ENCODE measurements around the gene SOX5.
"Not testable (repeated sequence)": the region's sequence is repeated elsewhere in the genome, so short reads cannot be mapped to it uniquely, and the experiment has no call there.

The SOX5 gene

GRCh38 chr12:23523339-23523738 is 426.1 kb downstream of the SOX5 start:
- H3K4me3 ChIP-seq (replicated peaks in 1 of 2; ENCODE audit: low read depth in 2 of 2, low read length in 2 of 2) = no peak overlapping the region
- DNase-seq (ENCODE audit: low read depth in 2 of 2) = no peak
- TF ChIP-seq CTCF (IDR thresholded peaks at IDR 0.05; ENCODE audit: low read depth, low read length) = no peak

GRCh38 chr12:23519444-23519843 is 430.0 kb downstream of the SOX5 start:
- H3K4me3 ChIP-seq (replicated peaks in 1 of 2; ENCODE audit: low read depth in 2 of 2, low read length in 2 of 2); DNase-seq (ENCODE audit: low read depth in 2 of 2): not testable (repeated sequence)

- DNase-seq (ENCODE audit: low read depth in 2 of 2); H3K4me3 ChIP-seq (replicated peaks in 1 of 2; ENCODE audit: low read depth in 2 of 2, low read length in 2 of 2): not testable (repeated sequence)
Measured at GRCh38 chr12:23515785-23516184, 433.7 kb downstream of the SOX5 start.

- no peak for DNase-seq (ENCODE audit: low read depth in 2 of 2)
- no peak for TF ChIP-seq CTCF (IDR thresholded peaks at IDR 0.05; ENCODE audit: low read depth, low read length)
- H3K4me3 ChIP-seq (replicated peaks in 1 of 2; ENCODE audit: low read depth in 2 of 2, low read length in 2 of 2) = no peak overlapping the region
Measured at GRCh38 chr12:23510484-23510883, 439.0 kb downstream of the SOX5 start.

GRCh38 chr12:23509832-23510231 is 439.6 kb downstream of the SOX5 start:
- not testable (repeated sequence) for DNase-seq (ENCODE audit: low read depth in 2 of 2); H3K4me3 ChIP-seq (replicated peaks in 1 of 2; ENCODE audit: low read depth in 2 of 2, low read length in 2 of 2)

GRCh38 chr12:23507785-23508184 is 441.7 kb downstream of the SOX5 start:
- not testable (repeated sequence) for DNase-seq (ENCODE audit: low read depth in 2 of 2); H3K4me3 ChIP-seq (replicated peaks in 1 of 2; ENCODE audit: low read depth in 2 of 2, low read length in 2 of 2)

- not testable (repeated sequence) for H3K4me3 ChIP-seq (replicated peaks in 1 of 2; ENCODE audit: low read depth in 2 of 2, low read length in 2 of 2); DNase-seq (ENCODE audit: low read depth in 2 of 2)
Measured at GRCh38 chr12:23505736-23506135, 443.7 kb downstream of the SOX5 start.

- TF ChIP-seq CTCF (IDR thresholded peaks at IDR 0.05; ENCODE audit: low read depth, low read length) = no peak
- DNase-seq (ENCODE audit: low read depth in 2 of 2) = no peak
- H3K4me3 ChIP-seq (replicated peaks in 1 of 2; ENCODE audit: low read depth in 2 of 2, low read length in 2 of 2) = no peak overlapping the region
Measured at GRCh38 chr12:23504641-23505399, 444.6 kb downstream of the SOX5 start.

- DNase-seq (ENCODE audit: low read depth in 2 of 2) = no peak
- no peak overlapping the region for H3K4me3 ChIP-seq (replicated peaks in 1 of 2; ENCODE audit: low read depth in 2 of 2, low read length in 2 of 2)
- no peak for TF ChIP-seq CTCF (IDR thresholded peaks at IDR 0.05; ENCODE audit: low read depth, low read length)
Measured at GRCh38 chr12:23504043-23504442, 445.4 kb downstream of the SOX5 start.
